GM18498 (cell line): ENCODE results near the gene CLCNKA.
"Not testable (repeated sequence)": the region's sequence is repeated elsewhere in the genome, so short reads cannot be mapped to it uniquely, and the experiment has no call there.

Source experiments
- ATAC-seq: cut with Tn5 transposase; IDR thresholded peaks from one replicate; pipeline ENCODE4 v1.9.1; 2021; ENCODE audit warnings: mild to moderate bottlenecking, moderate library complexity; ENCODE audit not compliant: unreplicated experiment

CLCNKA gene

DNA sequence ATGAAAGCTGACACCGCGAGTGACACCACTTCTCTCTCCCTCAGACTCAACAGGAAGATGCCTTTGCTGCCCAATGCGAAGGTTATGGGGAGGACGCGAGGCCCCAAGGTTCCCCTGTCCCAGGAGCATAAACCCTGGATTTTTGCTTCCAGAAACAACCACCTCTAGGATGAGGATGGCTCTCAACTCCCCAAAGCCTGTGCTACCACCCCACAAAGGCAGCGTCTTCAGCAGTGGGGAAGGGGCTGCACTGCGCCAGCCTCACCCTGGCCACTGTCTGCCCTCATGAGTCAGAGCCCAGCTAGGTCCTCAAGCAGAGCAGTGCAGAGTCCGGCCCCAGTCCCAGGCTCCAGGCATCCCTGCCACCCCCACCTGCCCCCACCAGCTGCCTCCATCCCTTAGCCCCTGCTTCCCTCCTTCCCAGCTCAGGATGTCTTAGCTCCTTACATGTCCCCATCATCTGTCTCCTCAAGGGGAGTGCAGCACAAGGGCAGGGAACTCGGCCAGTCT, 24.7 kb upstream of the CLCNKA start:
- ATAC-seq = no peak

DNA sequence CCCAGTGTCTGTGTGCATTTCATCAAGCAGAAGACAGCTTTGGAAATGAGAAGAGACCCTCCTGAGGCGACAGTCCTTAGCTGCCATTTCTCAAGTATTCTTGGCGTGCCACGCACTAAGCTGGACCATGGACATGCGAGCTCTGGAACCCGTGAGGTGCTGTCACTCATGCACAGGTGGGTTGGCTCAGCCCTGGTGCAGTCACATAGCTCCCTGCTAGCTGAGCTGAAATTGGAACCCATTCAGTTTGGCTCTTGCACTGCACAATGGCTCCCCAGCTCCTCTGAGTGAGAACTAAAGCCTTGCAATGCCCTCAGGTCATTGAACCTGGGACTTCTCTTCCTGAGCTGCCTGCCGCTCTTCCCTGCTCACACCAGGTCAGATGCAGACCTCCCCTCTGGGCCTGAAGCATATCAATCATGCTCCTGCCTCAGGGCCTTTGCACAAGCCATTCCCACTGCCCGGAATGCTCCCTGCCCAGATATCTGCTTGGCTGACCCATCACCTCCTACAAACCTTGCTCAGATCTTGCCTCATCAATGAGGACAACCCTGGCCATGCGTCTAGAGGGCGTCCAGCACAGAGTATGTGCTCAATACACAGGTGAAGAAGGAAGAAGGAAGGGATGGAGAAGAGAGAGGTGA, 24.1 kb upstream of the CLCNKA start:
- no peak for ATAC-seq

DNA sequence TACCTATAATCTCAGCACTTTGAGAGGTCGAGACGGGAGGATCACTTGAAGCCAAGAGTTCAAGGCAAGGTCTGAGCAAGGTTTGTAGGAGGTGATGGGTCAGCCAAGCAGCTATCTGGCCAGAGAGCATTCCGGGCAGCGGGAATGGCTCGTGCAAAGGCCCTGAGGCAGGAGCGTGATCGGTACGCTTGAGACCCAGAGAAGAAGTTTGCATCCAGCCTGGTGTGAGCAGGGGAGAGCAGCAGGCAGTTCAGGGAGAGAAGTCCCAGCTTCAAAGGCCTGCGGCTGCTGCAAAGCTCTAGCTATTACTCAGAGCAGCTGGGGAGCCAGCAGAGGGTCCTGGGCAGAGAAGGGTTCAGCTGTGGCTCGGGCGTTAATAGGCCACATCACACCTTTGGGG, 22.9 kb upstream of the CLCNKA start:
- ATAC-seq = no peak

DNA sequence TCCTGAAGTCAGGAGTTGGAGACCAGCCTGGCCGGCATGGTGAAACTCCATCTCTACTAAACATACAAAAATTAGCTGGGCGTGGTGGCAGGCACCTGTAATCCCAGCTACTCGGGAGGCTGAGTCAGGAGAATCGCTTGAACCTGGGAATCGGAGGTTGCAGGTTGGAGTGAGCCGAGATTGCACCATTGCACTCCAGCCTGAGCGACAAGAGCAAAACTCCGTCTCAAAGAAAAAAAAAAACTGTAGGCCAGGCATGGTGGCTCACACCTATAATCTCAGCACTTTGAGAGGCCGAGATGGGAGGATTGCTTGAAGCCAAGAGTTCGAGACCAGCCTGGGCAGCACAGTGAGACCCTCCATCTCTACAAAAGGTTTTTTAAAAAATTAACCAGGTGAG, 20.6 kb upstream of the CLCNKA start:
- not testable (repeated sequence) for ATAC-seq

DNA sequence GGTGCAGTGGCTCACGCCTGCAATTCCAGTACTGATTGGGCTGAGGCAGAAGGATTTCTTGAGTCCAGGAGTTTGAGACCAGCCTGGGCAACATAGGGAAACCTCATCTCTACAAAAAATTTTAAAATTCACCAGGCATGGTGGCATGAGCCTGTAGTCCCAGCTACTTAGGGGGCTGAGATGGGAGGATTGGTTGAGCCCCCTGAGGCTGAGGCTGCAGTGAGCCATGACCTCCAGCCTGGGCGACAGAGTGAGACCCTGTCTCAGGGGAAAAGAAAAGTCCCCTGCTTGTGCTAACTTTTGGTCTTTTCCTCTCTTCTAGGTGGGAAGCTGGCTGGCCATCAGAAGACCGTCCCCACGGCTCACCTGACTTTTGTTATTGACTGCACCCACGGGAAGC, 16.2 kb upstream of the CLCNKA start:
- no peak for ATAC-seq

DNA sequence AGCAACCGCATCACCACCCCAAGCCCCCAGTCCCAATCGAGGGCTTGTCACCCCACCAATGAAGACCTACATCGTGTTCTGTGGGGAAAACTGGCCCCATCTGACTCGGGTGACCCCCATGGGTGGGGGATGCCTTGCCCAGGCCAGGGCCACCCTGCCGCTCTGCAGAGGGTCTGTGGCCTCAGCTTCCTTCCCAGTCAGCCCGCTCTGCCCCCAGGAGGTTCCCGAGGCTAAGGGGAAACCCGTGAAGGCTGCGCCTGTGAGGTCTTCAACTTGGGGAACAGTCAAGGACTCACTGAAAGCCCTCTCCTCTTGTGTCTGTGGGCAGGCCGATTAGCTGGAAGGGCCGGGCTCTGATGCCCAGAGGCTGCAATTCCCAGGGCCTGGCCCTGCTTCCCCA, 15.8 kb upstream of the CLCNKA start:
- ATAC-seq = no peak

DNA sequence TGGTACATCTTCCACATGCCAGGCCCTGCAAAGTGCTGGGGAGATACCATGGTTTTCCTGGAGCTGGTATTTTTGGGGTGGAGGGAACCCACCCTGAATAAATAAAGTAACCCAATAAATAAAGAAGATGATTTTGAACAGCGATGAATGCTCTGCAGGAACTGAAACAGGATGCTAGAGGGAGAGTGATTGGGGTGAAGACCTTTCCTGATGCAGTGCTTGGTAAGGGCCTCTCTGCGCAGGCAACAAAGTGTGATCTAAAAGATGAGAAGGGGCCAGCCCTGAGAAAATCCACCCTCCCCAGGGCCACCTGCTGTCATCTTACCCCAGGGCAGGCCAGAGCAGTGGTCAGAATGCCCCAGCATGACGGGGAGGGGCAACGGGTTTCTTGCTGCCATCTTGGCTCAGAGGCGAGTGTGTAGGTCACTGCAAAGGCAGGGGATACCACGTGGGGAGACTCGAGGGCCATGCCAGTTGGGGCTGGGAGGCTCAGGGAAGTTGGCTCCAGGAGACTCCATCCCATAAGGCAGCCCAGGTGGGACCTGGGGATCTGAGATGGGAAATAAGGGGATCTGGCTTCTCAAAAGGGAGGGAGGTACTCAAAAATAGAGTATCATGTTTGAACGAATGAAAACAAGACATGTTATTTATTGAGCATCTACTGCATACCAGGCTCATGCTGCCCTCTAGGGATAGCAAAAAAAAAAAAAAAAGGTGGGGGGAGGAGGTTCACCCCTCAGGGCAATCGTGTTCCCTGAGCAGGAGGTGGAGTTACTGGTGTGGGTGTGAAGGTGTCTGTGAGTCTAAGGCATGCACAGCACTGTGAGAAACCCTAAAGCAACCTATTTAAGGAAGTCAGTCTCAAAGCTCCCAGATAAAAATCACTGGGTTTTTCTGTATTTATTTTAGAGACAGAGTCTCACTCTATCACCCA, 15.0 kb upstream of the CLCNKA start:
- ATAC-seq = no peak

DNA sequence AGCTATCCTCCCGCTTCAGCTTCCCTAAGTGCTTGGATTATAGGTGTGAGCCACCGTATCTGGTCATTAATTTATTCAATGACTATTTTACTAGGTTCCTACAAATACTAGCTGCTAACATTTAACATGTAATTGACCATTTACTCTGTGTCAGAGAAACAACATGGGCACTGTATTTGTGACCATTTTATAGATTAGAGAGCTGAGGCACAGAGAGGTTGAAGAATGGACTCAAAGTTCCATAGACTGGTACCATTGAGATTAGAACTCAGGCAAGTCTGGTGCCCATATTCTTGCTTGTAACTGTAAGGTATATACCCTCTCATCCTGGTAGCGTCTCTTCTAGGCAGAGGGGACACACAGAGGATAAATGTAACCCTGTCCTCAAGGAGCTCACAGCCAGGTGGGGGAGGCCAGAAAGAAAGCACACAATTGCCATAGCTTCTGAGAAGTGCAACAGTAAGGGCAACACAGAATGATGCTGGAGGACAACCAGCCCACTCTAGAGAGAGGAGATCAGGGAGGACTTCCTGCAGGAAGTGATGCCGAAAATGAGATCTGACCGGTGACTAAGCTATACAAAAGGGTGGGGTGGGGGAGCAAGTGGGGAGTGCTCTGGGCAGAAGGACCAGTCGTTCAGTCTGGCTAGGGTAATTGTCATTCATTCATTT, 14.0 kb upstream of the CLCNKA start:
- no peak for ATAC-seq

DNA sequence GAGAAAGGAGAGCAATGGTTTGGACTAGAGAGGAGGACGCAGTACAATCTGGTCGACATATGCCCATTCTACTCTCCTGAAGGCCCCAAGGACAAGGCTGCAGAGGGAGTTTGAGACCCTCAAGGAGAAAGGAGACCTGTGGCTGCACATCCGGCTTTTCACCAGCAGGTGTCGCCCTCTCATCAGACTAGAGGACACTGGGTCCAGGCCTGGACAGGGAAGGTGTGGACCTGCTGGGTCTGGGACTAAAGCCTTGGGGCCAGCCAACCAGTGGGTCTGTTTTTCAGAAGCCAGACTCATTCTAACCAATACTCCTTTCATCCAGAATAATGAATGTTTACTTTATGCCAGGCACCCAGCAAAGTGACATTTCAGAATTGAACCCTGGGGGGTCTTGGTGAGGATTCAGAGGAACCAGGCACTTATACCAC, 12.8 kb upstream of the CLCNKA start:
- ATAC-seq = no peak

DNA sequence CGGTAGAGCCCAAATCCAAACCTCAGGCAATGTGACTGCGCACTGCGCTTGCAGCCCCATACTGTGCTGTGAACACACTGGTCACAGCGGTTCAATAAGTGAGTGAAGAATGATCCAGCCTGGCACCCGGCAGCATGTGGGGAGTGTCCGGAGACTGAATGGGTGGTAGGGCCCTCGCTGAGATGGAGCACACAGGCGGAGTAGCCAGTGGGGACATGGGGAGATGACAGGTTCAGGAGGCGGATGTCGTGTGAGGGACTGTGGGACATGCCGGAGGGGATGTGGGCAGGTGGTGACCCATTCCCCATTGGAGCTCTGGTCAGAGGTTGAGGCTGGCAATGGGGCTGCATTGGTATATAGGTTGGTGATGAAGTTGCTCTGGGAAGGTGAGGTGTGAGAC, 12.2 kb upstream of the CLCNKA start:
- ATAC-seq = no peak

DNA sequence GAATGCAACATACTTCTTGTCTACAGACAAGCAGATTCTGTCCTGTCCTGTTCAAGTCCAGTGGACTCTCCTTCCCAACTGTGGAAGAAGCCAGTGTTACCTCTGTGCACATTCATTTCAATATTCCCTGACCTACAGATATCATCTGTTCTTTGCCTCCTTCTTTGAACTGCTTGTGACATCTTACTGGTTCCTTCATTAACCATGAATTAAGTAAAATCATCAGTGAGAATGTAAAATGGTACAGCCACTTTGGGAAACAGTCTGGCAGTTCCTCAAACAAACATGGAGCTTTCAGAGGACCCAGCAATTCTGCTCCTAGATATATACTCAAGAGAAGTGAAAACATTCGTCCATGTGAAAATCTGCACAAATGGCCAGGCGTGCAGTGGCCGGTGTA, 11.0 kb upstream of the CLCNKA start:
- no peak for ATAC-seq

DNA sequence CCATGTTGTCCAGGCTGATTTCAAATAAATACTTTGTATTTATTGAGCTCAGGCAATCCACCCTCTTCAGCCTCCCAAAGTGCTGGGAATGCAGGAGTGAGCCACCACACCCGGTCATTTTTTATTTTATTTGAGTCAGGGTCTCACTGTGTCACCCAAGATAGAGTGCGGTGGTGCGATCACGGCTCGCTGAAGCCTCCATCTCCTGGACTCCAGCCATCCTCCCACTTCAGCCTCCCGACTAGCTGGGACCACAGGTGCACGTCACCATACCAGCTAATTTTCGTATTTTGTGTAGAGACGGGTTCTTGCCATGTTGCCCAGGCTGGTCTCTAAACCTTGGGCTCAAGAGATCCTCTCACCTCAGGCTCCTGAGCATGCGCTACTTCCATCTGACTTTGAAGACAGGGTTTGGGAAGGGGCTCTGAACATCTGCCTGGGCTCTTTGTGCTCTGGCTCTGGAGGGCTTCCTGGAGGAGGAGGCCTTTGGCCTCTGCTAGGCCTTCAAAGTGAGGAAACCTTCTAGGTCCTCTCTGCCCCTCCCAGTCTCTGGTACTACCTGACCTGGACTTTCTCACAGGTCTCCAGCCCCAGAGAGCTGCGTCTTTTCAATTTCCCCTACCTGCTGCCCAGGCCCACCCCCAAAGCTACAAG, 9.8 kb upstream of the CLCNKA start:
- ATAC-seq = no peak

DNA sequence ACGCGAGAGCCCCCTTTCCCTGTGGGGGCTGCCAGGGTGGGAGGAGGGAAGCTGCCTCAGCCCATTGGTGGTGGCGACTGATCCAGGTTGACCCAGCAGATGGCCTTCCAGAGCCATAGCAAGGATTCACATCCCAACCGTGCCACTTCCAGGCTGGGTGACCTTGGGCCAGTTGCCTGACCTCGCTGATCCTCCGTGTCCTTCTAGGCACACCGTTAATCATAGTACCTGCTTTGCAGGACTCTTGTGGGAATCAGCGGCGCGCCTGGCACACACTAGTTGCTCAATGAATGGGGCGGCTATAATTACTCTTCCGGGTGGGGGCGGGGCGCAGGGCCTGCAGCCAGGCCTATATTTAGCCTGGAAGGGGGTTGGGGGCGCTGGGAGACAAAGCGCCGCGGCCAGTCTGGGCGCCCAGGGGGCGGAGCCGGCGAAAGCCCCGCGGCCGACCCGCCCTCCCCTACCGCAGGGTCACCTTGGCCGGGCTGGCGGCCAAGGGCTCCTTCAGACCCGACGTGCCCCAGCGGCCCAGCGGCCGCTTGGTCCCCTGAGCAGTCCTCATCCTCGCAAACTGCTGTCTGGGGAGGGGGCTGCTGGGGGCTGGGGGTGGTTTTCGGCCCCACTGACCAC, 9.1 kb upstream of the CLCNKA start:
- no peak for ATAC-seq

DNA sequence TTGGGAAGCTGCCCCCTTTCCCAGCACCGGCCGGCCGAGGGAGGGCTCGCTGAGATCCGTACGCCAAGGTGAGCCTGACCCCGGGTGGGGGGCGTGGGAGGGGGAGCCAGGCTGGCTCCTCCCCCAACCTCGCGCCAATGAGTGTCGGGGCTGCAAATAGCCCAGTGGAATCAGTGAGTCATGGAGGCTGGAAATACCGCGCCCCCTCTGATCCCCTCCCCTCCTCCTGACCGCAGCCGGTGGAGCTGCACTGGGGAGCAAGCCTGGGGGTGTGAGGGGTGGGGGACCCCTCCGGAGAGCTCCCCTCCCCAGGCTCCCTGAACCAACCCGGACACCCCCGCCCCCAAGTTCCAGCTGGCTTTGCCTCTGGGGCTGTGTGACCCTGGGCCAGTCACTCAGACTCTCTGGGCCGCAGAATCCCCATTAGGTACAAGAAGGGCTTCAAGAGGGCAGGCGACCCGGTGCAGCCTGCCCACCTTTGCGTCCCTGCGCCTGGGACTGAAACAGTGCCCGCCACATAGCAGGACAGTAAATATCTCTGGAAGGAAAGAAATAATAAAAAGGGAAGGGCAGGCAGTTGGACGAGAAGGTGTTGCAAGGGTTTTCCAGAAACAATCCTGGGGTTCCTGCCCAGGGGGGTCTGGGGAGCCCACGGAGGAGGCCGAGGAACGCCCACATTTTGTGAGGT, 8.5 kb upstream of the CLCNKA start:
- ATAC-seq = no peak

DNA sequence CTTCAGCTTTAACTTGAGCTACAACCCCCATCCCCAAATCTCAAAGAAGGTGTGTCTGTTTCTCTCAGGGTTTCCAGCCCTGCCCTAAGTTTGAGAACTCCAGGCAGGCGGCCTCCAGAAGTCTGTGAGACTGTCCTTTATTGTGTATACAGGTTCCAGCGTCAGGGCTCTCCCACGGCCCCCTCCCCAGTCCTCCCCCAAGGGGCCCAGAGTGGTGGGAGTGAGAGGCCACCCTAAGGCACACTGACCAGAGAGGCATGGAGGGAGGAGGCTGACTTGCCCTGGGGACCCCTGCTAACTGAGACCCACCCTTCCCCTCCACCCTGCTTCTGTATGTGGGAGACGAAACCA, 8.0 kb upstream of the CLCNKA start:
- no peak for ATAC-seq

DNA sequence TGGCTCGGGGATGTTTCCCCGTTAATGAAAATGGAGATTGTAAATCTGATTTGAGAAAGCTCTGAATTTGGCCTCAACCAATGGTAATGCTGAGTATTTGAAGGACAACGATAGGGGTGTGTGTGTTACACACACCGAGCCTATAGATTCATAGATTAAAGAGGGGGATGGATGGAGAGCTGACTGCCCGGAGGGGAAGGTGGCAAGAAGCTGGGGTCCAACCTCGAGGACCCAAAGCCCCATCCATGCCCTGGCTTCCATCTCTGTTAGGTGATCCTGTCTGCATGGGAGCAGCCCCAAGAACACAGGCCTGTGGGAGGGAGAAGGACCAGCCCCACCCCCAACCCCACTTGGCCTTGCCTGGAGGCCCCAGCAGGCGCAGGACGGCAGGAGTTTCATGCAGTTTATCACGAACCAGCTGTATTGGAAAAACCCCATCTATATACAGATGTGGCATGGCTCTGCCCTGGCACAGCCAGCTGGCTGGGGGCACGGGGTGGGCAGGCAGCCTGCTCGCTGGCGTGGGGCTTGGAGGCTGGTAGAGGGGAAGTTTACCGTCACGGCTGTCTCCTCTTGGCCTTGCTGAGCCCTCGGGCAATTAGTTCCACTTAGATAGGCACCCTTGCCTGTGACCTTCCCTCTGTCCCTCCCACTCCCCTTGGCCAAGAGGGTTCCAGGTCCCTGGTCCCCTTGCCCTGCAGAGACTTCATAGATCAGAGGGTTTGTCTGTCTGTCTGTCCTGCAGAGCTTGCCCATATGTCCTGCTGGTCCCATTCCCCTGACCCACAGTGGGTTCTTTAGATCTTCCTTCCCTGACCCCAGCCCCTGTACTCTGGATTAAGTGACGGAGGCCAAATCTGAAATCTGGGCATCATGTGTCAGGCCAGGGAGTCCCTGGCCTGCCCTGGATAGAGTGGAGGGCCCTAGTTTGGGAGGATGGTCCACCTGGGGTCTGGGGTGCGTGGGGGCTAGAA, 7.0 kb upstream of the CLCNKA start:
- ATAC-seq = no peak

DNA sequence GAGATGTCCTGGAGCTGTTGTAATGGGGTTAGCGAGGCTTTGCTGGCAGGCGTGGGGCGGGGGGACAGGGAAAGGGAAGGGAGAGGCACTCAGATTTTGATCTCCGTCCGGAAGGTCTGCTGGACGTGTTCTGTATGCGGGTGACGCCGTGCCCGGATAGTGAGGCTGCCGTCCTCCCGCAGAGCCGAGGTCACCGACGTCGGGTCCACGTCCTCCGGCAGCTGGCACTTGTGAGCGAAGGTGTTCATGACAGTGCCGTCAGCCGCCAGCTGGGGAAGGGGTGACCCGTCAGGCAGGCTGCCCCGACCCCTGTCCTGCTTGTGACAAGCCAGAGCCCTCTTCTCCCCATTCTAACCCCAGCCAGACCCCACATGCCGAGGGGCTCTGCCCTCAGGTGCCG, 6.3 kb upstream of the CLCNKA start:
- no peak for ATAC-seq

DNA sequence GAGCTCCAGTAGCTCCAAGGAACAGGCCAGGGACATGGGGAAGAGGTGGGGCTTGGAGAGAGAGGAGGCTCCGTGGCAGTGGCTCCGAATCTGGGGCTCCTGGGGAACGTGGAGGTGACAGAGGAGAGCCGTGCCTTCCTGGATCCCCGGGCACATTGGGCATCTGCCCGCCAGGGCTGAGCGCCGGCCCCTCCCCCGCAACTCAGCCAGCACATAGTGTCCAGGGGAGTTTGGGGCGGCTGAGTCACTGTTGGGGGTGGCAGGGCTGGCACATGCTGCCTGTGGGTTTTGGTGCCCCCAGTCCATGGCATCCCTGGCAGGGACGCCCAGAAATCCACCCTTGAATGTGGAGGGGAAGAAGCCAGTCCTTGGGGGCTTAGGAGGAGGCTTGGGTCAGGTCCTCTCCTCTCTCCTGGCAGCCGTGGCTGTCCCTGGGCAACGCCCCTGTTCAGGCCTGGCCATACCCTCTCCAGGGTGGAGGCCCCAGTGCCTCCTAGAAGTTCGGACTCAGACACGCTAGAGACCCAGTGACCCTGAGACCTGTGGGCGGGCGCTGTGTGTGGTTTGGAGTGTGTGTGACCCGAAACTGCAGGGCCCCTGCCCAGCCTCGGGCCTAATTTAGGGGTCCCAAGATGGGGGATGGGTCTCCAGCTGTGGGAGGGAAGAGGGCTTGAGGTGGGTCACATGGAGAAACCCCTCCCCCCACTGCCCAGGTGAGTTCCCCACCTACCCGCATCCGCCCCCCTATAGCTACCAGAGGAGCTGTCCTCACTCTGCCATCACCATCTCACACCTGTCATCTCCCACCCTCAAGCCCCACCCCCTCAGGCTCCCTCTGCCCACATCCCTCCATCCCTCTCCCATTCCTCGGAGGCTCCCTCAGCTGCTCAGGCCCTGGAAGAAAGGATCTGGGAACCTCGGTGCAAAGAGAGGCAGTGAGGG, 5.6 kb upstream of the CLCNKA start:
- ATAC-seq = no peak
